Measurements from ENCODE around the gene RBMS1. TPM values are rescaled to one million over a fixed set of nuclear protein-coding genes. Genes with fewer than 3 reads are reported as not detected.

RBMS1 gene
- total and polyA plus RNA-seq, 2 experiments from 2014 or later: 55.5 to 94.8 TPM

- no peak overlapping the region for H3K27ac Mint-ChIP-seq
- peaks cover 4% of the 10 kb centered on the region; the same call in 1 of the 2 replicates for H3K9me2 ChIP-seq (ENCODE audit: insufficient read depth)
Observed at GRCh38 chr2:160513120-160513519, 19.5 kb upstream of the RBMS1 start.

More at GRCh38 chr2:160513120-160513519, 19.5 kb upstream of the RBMS1 start:
- H3K36me3 Mint-ChIP-seq (ENCODE audit: low read depth): no peaks in the 10 kb centered on the region
- no peak for DNase-seq (ENCODE audit: low spot score)
- Histone ChIP-seq H3K4me3 (no peak overlapping the region), H3K79me2 (replicated peaks; ENCODE audit: insufficient read depth) (no peaks in the 10 kb centered on the region), H3K36me3 (ENCODE audit: insufficient read depth) (no peaks in the 10 kb centered on the region), H3F3A (replicated peaks; ENCODE audit: low read depth) (no peaks in the 10 kb centered on the region), H2AFZ (no peak overlapping the region), H3K27me3 (ENCODE audit: insufficient read depth) (no peaks in the 10 kb centered on the region), H3K4me2 (no peak overlapping the region), H3K27ac (ENCODE audit: low read depth) (no peak overlapping the region), H4K20me1 (replicated peaks; ENCODE audit: insufficient read depth) (no peaks in the 10 kb centered on the region), H3K4me1 (ENCODE audit: insufficient read depth) (peaks cover 13% of the 10 kb centered on the region; the same call in 1 of the 2 replicates)
- H3K27me3 Mint-ChIP-seq (ENCODE audit: insufficient read depth, low read depth, poor library complexity): peaks cover 2% of the 10 kb centered on the region
- H3K9me3 Mint-ChIP-seq: no peaks in the 10 kb centered on the region
- no peak for ATAC-seq
- H3K4me1 Mint-ChIP-seq: peaks cover 17% of the 10 kb centered on the region
- no peak for TF ChIP-seq EZH2 (IDR thresholded peaks at IDR 0.05; ENCODE audit: low read depth, unreplicated experiment)
- no peak for TF ChIP-seq ZNF331 (CRISPR knock-in tag; IDR thresholded peaks at IDR 0.05; ENCODE audit: low read depth)
- no peak for TF ChIP-seq ZNF462 (CRISPR knock-in tag; IDR thresholded peaks at IDR 0.05)
- no peak for TF ChIP-seq JUNB (IDR thresholded peaks at IDR 0.05; ENCODE audit: unreplicated experiment)
- no peak overlapping the region for H3K4me3 Mint-ChIP-seq

All from GM23338 (cell line).